Measurements from ENCODE around the gene SGSH. TPM values are rescaled to one million over a fixed set of nuclear protein-coding genes. Genes with fewer than 3 reads are reported as not detected.

Gene SGSH
- total RNA-seq, 1 experiment from 2014 or later: 42.8 TPM

- Mint-ChIP-seq H3K27me3 (ENCODE audit: insufficient read depth, unreplicated experiment) (no peaks in the 10 kb centered on the region), H3K27ac (ENCODE audit: unreplicated experiment) (peak overlapping the region; percentile 74), H3K9me3 (ENCODE audit: unreplicated experiment) (no peaks in the 10 kb centered on the region), H3K36me3 (ENCODE audit: insufficient read depth, unreplicated experiment) (peaks cover 19% of the 10 kb centered on the region), H3K4me1 (ENCODE audit: low read depth, unreplicated experiment) (peaks cover 25% of the 10 kb centered on the region), H3K4me3 (ENCODE audit: unreplicated experiment) (peak overlapping the region; percentile 79)
- intact Hi-C loops (cut with micrococcal nuclease; ENCODE audit: unreplicated experiment): no loop called here
- 0 out of 2 replicates have a peak, but pooled peaks cover 1% of the 10 kb centered on the region for H3K36me3 ChIP-seq (ENCODE audit: control insufficient read depth, insufficient read depth, low read length)
- ChIA-PET CTCF (no interaction called here), POLR2A (no interaction called here)
- no peaks in the 10 kb centered on the region for H3K27me3 ChIP-seq (replicated peaks; ENCODE audit: control insufficient read depth, insufficient read depth, low read length)
- no peak for TF ChIP-seq CTCF (IDR thresholded peaks at IDR 0.05; ENCODE audit: insufficient read depth in 1 of 2, low read depth in 1 of 2, low read length in 1 of 2, severe bottlenecking in 1 of 2, unreplicated experiment in 1 of 2)
- DNase-seq: no peak
- no TSS peak for BruUV-seq (replicated peaks)
- peaks cover 28% of the 10 kb centered on the region for H3K4me1 ChIP-seq
- H3K9me3 ChIP-seq: no peaks in the 10 kb centered on the region
- H3K4me3 ChIP-seq (ENCODE audit: low read depth, low read length): no peak overlapping the region
Measured at GRCh38 chr17:80262291-80262690, 42.2 kb upstream of the SGSH start.

GRCh38 chr17:80261895-80262279 lies 41.8 kb upstream of the SGSH start:
- ChIA-PET CTCF (no interaction called here), POLR2A (interaction anchor here (0.6 kb wide), 2 partner anchors 11 to 113 kb away, joined by 3 to 5 read pairs; no protein-coding TSS in a partner anchor)
- H3K4me3 Mint-ChIP-seq (ENCODE audit: unreplicated experiment): peak overlapping the region; percentile 79
- Histone ChIP-seq H3K27me3 (replicated peaks; ENCODE audit: control insufficient read depth, insufficient read depth, low read length) (no peaks in the 10 kb centered on the region), H3K9me3 (no peaks in the 10 kb centered on the region), H3K4me1 (peaks cover 28% of the 10 kb centered on the region), H3K36me3 (ENCODE audit: control insufficient read depth, insufficient read depth, low read length) (0 out of 2 replicates have a peak, but pooled peaks cover 1% of the 10 kb centered on the region), H3K4me3 (ENCODE audit: low read depth, low read length) (peak overlapping the region; percentile 88)
- H3K36me3 Mint-ChIP-seq (ENCODE audit: insufficient read depth, unreplicated experiment): peaks cover 20% of the 10 kb centered on the region
- no peaks in the 10 kb centered on the region for H3K27me3 Mint-ChIP-seq (ENCODE audit: insufficient read depth, unreplicated experiment)
- no peaks in the 10 kb centered on the region for H3K9me3 Mint-ChIP-seq (ENCODE audit: unreplicated experiment)
- no peak for DNase-seq
- peak overlapping the region; percentile 74 for H3K27ac Mint-ChIP-seq (ENCODE audit: unreplicated experiment)
- no peak for TF ChIP-seq CTCF (IDR thresholded peaks at IDR 0.05; ENCODE audit: insufficient read depth in 1 of 2, low read depth in 1 of 2, low read length in 1 of 2, severe bottlenecking in 1 of 2, unreplicated experiment in 1 of 2)
- intact Hi-C loops (cut with micrococcal nuclease; ENCODE audit: unreplicated experiment): no loop called here
- BruUV-seq (replicated peaks): no TSS peak
- peaks cover 25% of the 10 kb centered on the region for H3K4me1 Mint-ChIP-seq (ENCODE audit: low read depth, unreplicated experiment)

GRCh38 chr17:80261159-80261894 lies 41.2 kb upstream of the SGSH start:
- no peaks in the 10 kb centered on the region for H3K27me3 Mint-ChIP-seq (ENCODE audit: insufficient read depth, unreplicated experiment)
- Histone ChIP-seq H3K27me3 (replicated peaks; ENCODE audit: control insufficient read depth, insufficient read depth, low read length) (no peaks in the 10 kb centered on the region), H3K4me1 (peaks cover 28% of the 10 kb centered on the region), H3K36me3 (ENCODE audit: control insufficient read depth, insufficient read depth, low read length) (0 out of 2 replicates have a peak, but pooled peaks cover 1% of the 10 kb centered on the region), H3K9me3 (no peaks in the 10 kb centered on the region), H3K4me3 (ENCODE audit: low read depth, low read length) (peak overlapping the region; percentile 88)
- TSS peak; percentile 34 for BruUV-seq (replicated peaks)
- peak overlapping the region; percentile 74 for H3K27ac Mint-ChIP-seq (ENCODE audit: unreplicated experiment)
- peaks cover 20% of the 10 kb centered on the region for H3K36me3 Mint-ChIP-seq (ENCODE audit: insufficient read depth, unreplicated experiment)
- no peaks in the 10 kb centered on the region for H3K9me3 Mint-ChIP-seq (ENCODE audit: unreplicated experiment)
- intact Hi-C loops (cut with micrococcal nuclease; ENCODE audit: unreplicated experiment): no loop called here
- peak overlapping the region; percentile 79 for H3K4me3 Mint-ChIP-seq (ENCODE audit: unreplicated experiment)
- CTCF ChIA-PET: no interaction called here
- DNase-seq: peak; percentile 69 to 71
- POLR2A ChIA-PET: interaction anchor here (0.6 kb wide), 2 partner anchors 10 to 113 kb away, joined by 3 to 5 read pairs; no protein-coding TSS in a partner anchor
- TF ChIP-seq CTCF (IDR thresholded peaks at IDR 0.05; ENCODE audit: insufficient read depth in 1 of 2, low read depth in 1 of 2, low read length in 1 of 2, severe bottlenecking in 1 of 2, unreplicated experiment in 1 of 2): no peak
- H3K4me1 Mint-ChIP-seq (ENCODE audit: low read depth, unreplicated experiment): peaks cover 25% of the 10 kb centered on the region

All from Caco-2 (cell line).